WTC11 (cell line): ENCODE measurements around the gene ZMYND12.

Experiments
- CREB1 ChIP-seq: sonication (generic); formaldehyde crosslinking; IDR thresholded peaks from 2 replicates; pipeline ENCODE4 v1.8.0; 2023; ENCODE audit warnings: mild to moderate bottlenecking, missing genetic modification reagents
- TF ChIP-seq, protein P1 (sequence below): fragments of 200-600 bp; IDR thresholded peaks from 2 replicates; pipeline ENCODE4 v1.8.0; 2022; ENCODE audit warnings: antibody characterized with exemption
- TF ChIP-seq, protein P2 (sequence below): sonication (generic); formaldehyde crosslinking; IDR thresholded peaks from 2 replicates; pipeline ENCODE4 v1.8.0; 2022; ENCODE audit warnings: mild to moderate bottlenecking, missing genetic modification reagents

DNA sequence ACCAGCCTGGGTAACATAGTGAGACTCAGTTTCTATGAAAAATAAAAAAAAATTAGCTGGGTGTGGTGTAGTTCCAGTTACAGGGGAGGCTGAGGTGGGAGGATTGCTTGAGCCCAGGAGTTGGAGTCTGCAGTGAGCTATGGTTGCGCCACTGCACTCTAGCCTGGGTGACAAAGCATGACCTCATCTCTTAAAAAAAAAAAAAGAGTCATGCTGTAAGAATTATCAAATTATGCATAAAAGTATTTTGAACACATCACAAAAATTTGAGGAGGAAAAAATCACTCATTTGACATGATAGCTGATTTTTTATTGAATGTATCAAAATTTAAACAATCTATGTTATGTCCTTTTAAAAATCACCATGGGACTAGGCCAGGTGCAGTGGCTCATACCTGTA lies 25.1 kb upstream of the ZMYND12 start:
- TF ChIP-seq, protein P1, sequence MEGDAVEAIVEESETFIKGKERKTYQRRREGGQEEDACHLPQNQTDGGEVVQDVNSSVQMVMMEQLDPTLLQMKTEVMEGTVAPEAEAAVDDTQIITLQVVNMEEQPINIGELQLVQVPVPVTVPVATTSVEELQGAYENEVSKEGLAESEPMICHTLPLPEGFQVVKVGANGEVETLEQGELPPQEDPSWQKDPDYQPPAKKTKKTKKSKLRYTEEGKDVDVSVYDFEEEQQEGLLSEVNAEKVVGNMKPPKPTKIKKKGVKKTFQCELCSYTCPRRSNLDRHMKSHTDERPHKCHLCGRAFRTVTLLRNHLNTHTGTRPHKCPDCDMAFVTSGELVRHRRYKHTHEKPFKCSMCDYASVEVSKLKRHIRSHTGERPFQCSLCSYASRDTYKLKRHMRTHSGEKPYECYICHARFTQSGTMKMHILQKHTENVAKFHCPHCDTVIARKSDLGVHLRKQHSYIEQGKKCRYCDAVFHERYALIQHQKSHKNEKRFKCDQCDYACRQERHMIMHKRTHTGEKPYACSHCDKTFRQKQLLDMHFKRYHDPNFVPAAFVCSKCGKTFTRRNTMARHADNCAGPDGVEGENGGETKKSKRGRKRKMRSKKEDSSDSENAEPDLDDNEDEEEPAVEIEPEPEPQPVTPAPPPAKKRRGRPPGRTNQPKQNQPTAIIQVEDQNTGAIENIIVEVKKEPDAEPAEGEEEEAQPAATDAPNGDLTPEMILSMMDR, result no peak
- no peak for TF ChIP-seq CREB1
- TF ChIP-seq, protein P2, sequence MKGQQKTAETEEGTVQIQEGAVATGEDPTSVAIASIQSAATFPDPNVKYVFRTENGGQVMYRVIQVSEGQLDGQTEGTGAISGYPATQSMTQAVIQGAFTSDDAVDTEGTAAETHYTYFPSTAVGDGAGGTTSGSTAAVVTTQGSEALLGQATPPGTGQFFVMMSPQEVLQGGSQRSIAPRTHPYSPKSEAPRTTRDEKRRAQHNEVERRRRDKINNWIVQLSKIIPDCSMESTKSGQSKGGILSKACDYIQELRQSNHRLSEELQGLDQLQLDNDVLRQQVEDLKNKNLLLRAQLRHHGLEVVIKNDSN (CRISPR knock-in tag), result no peak
